NCI-H2081 (cell line): ENCODE data around the gene GCSH.
"Not testable (repeated sequence)": the region's sequence is repeated elsewhere in the genome, so short reads cannot be mapped to it uniquely, and the experiment has no call there.

Source experiments
- DNase-seq, 2 experiments: peaks; one replicate each; lab custom pipeline; 2025; lab: John Stamatoyannopoulos, UW

Gene GCSH

DNA sequence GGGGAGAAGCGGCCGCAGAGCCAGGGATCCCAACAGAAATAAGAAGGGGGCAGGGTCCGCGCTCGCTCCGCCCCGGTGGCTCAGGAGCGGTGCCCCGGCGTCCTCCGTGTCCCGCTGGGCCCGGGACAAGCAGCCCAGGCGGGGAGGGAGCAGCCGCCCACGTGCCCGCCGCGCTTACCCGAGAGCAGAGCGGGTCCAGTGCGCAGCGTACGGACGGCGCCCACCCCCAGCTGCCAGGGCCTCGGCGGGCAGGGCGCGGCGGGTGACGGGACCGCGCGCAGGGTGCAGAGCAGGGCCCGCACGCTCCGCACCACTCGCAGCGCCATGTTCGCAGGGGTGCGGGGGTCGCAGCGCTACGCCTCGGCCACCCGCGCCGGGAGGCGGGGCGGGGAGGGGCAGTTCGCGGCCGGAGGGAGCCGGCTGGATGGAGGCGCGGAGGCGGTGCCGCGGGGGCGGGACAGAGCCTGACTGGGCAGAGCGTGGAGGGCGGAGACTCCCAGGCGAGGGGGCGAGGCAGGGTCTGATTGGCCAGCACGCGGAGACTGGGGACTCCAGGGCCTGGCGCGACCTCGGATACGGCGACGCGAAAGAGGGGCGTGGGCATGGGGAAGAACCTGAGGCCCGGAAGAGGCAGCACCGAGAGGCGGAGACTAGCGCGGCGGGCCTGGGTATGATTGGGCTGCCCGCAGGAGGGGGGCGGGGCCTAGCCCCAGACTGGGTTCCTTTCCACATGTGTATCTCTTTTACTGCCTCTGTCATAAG, at the start of gene GCSH:
GCSH (minus strand) TSS at position 443 of the 762 bp plus-strand sequence; CDS start at position 326, 117 bp downstream.
- DNase-seq = peak; percentile 93 to 95

DNA sequence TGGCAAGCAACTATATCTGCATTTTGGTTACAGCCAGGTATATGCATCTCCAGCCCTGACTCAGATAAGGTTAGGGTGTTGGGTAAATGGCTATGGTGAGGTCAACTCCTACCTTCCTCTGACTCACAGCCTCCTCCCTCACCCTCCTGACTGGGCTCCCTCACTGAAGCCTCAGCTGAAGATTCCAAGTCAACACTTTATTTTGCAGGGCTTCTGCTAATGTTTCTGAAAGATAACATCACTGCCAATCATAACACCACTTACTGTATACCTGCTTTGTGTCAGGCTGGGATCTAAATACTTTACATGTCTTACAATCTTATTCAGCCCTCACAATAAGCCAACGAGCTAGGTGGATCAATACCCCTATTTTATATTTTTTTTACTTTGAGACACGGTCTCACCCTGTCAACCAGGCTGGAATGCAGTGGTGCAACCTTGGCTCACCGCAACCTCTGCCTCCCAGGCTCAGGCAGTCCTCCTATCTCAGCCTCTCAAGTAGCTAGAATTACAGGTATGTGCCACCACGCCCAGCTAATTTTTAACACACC, 47.8 kb upstream of the GCSH start:
- DNase-seq = no peak

DNA sequence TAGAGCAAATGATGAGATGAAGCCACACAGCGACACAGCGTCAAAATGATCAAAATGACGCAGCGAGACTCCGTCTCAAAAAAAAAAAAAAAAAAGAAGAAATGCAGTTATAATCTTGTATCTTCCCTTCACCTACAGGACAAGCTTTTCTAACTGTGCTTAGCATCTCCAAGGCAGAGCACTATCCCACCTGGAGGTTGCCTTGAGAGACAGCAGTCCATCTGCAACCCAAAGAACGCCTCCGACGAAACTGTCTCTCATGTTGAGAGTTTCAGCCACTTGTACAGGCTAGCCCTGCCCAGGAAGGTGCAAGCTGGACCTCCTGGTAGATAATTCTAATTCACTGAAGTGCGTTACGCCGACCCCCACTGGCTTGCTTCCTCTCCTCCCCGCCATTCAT, 46.7 kb upstream of the GCSH start:
- no peak for DNase-seq

DNA sequence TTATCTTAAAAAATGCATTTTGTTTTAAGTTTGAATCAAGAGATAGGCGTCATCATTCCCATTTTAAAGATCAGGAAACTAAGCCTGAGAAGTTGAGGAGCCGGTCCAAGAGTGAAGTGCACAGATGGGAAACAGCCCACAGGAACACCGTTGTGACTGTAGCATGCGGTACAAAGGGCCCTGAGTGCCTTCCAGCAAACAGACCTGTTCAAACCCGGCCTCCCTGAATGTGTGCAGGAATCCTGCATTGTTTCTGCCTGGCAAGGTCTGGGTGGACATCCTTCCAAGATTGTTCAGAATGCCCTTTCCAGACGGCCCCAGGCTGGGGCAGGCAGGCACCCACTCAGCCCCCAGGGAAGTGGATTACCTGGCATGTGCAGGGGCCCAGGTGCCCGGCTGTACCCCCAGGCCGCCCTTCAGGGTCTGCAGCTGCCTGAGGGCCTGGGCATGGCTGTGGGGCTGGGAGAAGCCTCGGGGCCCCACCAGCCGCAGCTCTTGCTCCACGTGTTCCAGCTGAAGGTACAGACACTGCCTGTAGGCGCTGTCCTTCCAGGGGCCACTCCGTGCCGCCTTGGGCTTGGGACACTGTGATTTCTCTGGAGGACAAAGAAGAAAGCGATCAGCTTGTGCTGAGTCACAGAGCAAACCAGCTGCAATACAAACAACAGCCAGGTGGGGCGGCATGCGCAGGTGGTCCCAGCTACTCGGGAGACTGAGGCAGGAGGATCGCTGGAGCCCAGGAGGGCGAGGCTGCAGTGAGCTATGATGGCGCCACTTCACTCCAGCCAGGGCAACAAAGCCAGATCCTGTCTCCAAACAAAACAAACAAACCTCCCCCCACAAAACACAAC, 45.0 kb upstream of the GCSH start:
- DNase-seq = no peak

DNA sequence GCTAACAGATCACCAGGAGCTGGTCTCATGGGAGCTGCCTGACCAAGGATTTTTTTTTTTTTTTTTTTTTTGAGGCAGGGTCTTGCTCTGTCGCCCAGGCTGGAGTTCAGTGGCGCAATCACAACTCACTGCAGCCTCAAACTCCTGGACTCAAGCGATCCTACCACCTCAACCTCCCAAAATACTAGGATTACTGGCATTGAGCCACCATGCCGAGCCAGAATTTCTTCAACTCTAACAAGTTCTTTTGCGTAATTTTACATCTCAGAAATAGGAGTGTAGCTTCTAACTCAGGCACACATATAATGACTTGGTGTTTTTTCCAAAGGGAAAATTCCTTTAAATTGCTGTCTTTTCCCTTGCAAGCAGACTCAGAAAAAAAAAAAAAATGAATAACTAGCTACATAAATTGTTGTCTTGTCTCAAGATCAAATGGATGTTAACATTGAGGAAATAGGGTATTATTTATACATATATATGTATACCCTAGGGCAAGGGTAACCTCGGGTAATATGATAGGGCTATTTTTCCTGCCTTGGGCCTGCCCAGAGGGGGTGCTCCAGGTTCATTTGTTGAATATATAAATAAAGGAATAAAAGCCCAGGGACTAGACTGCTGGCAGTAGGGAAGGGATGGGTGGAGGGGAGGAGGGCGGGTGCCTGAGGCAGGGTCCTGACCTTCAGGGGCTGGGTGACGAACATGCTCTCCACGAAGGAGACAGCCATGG, 42.8 kb upstream of the GCSH start:
- DNase-seq = no peak

DNA sequence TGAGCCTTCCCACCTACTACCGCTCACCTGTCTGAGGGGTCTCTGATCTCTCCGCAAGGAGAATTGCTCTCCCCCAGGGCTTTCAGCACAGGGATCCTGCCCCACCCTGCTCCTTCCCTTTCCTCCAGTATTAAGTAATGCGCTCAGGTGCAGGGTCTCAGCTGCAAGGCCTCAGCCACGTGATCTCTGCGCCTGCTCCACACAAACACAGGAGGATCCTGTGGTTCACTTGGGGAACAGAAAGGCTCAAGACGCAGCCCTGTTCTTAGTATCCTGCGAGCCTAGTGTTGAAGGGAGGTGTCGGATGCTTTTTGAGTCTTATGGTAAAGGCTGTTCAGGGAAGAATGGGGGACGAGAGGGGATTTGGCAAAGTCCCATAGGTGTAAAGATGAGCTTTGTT, 41.6 kb upstream of the GCSH start:
- no peak for DNase-seq

DNA sequence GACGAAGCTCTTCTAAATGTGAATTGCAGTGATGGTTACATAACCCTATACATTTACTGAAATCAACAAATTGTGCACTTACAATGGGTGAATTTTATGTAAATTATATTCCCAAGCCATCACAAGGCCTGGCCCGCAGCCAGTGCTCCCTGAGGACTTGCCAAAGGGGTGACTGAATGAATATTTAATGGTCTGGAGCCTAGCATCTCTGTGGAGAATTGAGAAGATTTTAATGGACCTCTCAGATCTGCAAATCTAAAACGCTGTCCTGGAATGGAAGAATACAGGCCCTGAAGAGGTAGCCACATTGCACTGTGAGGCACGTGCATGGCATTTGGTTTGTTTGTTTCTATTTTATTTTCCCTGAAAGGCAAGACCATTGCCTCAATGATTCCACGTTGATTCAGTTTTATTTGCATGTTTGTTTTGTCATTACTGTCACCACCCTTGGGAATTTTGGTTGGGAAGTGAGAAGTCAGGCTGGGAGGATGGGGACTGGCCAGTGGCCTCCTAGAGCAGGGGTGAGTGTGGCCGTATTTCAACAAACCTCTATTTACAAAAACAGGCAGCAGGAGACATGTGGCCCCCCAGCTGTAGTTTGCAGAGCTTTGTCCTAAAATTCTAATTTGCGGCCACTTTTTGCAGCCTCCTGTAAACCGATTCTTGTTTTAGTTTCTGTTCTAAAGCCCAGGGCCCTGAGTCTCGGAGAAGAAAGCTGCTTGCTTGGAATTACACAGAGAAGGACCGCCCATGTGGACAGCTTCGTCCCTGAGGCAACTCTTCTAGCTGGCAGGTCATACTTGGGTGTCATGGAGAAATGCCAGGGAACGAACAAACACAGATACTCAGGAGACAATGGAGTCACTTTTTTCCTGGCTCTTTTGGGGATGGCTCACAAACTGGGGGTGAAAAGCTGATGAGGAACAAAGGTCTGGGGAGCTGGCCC, 40.5 kb upstream of the GCSH start:
- no peak for DNase-seq

- no peak for DNase-seq
Measured at GRCh38 chr16:81130126-81130525, 33.9 kb upstream of the GCSH start.

GRCh38 chr16:81128726-81129524, 32.7 kb upstream of the GCSH start:
- no peak for DNase-seq

- DNase-seq = no peak
Measured at GRCh38 chr16:81127051-81127450, 30.9 kb upstream of the GCSH start.

DNA sequence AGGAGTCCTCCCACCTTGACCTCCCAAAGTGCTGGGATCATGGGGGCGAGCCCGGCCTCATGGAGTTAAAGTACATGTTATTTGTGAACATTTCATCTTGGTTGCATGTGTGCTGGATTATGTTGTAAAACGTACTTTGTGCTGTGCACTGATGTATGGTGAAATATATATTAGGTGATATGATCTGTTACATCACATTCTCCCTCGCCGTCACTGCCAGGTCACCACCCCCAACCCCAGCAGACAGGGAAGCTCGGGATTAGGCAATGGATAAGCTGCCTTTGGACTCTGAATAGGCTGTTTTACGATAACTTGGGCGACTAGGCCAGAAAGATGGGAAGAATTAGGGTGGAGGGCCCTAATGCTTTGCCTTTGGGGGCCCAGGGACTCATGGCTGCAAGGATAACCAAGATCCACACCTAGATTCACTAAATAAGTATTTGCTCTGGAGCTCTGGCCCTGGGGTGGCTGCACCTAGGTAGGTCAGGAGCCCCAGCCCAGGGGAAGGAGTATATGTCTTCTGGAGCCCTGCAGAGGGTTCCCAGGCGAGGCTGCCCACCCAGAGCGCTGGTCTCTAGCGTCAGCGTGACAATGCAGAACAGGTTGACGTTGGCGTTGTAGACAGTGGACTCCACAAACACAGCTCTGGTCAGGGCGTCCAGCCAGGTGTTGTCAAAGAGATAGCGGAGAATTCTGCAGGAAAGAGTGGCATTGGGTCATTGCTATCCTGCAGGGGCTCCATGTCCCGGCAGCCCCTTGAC, 27.1 kb upstream of the GCSH start:
- DNase-seq = no peak

DNA sequence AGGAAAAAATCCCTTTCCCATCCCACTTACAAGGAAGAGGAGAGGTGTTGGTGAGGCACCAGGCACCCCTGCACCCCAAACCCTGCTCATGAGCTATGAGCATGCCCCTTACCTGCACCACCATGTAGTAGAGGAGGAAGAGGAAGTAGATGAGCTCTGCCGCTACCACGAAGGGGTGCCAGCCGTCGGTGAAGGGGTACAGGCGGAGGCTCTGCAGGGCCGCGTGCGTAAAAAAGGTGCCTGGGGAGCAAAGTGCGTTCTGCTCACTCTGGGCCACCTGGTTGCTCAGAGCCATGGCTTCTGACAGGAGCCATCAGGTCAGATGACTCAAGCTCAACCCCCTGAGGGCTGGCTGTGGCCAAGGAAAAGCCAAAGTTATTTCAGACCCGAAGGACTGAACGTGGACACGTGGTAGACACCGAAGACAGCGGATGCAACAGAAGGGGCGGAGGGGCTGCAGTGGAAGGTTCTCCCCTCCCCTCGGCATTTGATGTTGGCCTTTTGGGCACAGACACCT, 25.3 kb upstream of the GCSH start:
- DNase-seq = no peak

DNA sequence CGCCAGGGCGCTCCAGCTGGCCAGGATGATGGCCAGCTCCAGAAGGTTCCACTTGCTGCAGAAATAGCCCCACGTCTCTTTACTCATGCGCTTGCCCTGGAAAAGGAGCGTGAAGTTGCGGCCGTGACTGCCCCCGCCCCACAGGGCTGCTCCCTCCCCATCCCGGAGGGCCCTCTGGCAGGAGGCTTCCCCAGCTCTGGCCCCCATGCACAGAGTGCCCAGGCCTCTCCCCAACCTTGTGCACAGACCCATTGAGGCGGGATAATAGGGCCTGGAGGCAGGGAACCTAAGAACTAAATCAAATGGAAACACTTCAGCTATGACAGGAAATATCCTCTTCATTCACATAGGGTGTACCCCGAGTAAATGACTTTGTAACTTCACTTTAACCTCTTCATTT, 21.2 kb upstream of the GCSH start:
- no peak for DNase-seq

GRCh38 chr16:81116285-81116684, 20.1 kb upstream of the GCSH start:
- no peak for DNase-seq

DNA sequence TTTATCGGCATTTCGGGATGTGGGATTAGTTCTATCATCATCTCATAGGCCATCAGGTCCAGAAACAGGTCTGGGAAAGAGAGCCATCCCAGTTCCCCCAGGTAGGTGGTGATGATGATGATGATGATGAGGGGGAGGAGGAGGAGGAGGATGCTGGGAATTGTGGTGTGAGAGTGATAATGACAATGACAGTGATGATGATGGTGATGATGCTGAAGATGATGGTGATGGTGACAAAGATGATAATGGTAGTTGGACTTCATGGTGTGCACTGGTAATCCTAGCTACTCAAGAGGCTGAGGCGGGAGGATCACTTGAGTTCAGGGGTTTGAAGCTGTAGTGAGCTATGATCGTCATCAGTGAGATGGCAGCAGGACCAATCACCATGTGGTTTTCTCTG, 16.3 kb upstream of the GCSH start:
- DNase-seq = no peak

DNA sequence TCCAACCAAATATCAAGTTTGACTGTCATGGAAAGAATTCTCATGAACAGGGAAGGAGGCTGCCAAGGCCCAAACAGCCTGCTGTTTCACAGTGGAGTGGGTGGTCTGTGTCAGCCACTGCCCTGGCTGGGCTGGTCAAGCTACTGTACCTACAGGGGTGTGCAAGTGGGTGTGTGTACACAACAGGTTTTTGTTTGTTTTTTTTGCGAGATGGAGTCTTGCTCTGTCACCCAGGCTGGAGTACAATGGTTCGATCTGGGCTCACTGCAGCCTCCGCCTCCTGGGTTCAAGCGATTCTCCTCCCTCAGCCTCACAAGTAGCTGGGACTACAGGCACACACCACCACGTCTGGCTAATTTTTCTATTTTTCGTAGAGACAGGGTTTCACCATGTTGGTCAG, 13.1 kb upstream of the GCSH start:
- DNase-seq = not testable (repeated sequence)

DNA sequence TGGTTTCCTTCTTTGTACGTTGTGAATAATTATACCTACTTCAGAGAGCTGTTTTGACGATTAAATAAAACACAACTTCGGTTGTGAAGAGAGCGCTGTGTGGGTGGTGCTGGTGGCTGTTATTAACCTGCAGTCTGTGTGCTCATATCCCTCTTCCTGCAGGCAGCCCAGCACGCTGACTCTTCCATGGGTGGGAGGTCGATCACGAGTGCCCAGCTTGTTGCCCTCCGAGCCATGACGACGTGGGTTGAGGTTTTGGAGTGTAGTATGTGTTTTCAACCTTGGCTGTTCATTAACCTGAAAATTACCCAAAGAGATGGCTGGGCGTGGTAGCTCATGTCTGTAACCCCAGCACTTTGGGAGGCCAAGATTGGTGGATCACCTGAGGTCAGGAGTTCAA, 11.3 kb upstream of the GCSH start:
- DNase-seq = no peak

DNA sequence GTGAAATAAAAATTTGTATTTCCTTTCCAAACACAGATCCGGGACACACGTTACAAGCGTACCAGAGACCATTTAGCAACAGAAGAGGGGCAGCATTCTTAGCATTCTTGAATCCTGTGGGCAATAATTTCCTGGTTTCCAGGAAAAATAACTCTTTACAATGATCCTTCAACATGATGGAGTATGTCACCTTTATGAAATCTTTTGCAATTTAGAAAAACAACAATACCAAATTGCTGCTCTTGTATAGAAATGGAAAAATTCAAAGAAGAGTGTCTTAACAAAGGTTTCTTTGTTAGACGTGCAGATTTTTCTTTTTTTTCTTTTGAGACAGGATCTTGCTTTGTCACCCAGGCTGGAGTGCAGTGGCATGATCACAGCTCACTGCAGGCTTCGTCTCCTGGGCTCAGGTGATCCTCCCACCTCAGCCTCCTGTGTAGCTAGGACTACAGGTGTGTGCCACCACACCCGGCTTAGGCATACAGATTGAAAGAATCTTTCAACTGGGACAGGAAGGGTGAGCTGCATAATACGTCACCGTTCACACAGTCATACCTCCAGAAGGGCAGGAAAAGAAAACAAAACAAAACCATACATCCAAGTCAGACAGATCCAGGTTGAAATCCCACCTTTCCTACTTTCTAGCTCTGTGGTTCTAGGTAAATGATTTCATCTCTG, 10.8 kb upstream of the GCSH start:
- no peak for DNase-seq

- no peak for DNase-seq
Measured at GRCh38 chr16:81105946-81106345, 9.8 kb upstream of the GCSH start.
